GM19372 (cell line): ENCODE results near the gene SMOC2.

Experiments
- ATAC-seq: cut with Tn5 transposase; IDR thresholded peaks from one replicate; pipeline ENCODE4 v1.9.1; 2021; ENCODE audit warnings: mild to moderate bottlenecking, low read depth, moderate library complexity; ENCODE audit not compliant: unreplicated experiment

Gene SMOC2

GRCh38 chr6:168638468-168639271 lies 197.7 kb downstream of the SMOC2 start:
- no peak for ATAC-seq

GRCh38 chr6:168640181-168640580 lies 199.2 kb downstream of the SMOC2 start:
- no peak for ATAC-seq

GRCh38 chr6:168640768-168641167 lies 199.8 kb downstream of the SMOC2 start:
- ATAC-seq, result no peak

- no peak for ATAC-seq
These were observed 200.5 kb downstream of the SMOC2 start for GRCh38 chr6:168641446-168641845.

- no peak for ATAC-seq
These were observed 202.4 kb downstream of the SMOC2 start for GRCh38 chr6:168643401-168643800.

GRCh38 chr6:168645326-168645725 lies 204.3 kb downstream of the SMOC2 start:
- no peak for ATAC-seq

- no peak for ATAC-seq
These were observed 206.3 kb downstream of the SMOC2 start for GRCh38 chr6:168647271-168647670.

GRCh38 chr6:168648240-168649125 lies 207.5 kb downstream of the SMOC2 start:
- no peak for ATAC-seq

GRCh38 chr6:168649209-168649608 lies 208.2 kb downstream of the SMOC2 start:
- no peak for ATAC-seq

GRCh38 chr6:168650671-168651111 lies 209.7 kb downstream of the SMOC2 start:
- ATAC-seq, result no peak

- ATAC-seq, result no peak
These were observed 214.6 kb downstream of the SMOC2 start for GRCh38 chr6:168655462-168656152.

- ATAC-seq, result no peak
These were observed 217.1 kb downstream of the SMOC2 start for GRCh38 chr6:168658059-168658458.

- ATAC-seq, result no peak
These were observed 219.5 kb downstream of the SMOC2 start for GRCh38 chr6:168660400-168660945.

- ATAC-seq, result no peak
These were observed 221.4 kb downstream of the SMOC2 start for GRCh38 chr6:168662301-168662936.

- ATAC-seq, result no peak
These were observed 222.1 kb downstream of the SMOC2 start for GRCh38 chr6:168663041-168663440.

- no peak for ATAC-seq
These were observed 224.0 kb downstream of the SMOC2 start for GRCh38 chr6:168664956-168665355.

GRCh38 chr6:168666170-168666569 lies 225.2 kb downstream of the SMOC2 start:
- no peak for ATAC-seq

- no peak for ATAC-seq
These were observed 225.9 kb downstream of the SMOC2 start for GRCh38 chr6:168666699-168667427.

GRCh38 chr6:168667428-168667805 lies 226.4 kb downstream of the SMOC2 start:
- ATAC-seq, result no peak
